Measurements from ENCODE around the gene ZNF785. TPM values are rescaled to one million over a fixed set of nuclear protein-coding genes. Genes with fewer than 3 reads are reported as not detected.
A peak's percentile ranks its signal among the peaks of the same experiment; 100 is the strongest.

The ZNF785 gene
- total and polyA plus RNA-seq, 2 of the 13 experiments (the other 11 are each of a cell fraction or from before 2014, with no cell fraction given): 0.01 TPM; not detected in 1

GRCh38 chr16:30557957-30558788 lies 27.3 kb downstream of the ZNF785 start, which contains the start of gene ZNF764 (continued):
- TF ChIP-seq ZNF232 (CRISPR knock-in tag; IDR thresholded peaks at IDR 0.05; ENCODE audit: borderline replicate concordance) (peak; percentile 40), ZNF20 (CRISPR knock-in tag; IDR thresholded peaks at IDR 0.05) (peak; percentile 95; the same call in 1 of the 2 replicates), ZNF383 (CRISPR knock-in tag; IDR thresholded peaks at IDR 0.05; ENCODE audit: borderline replicate concordance) (no peak), YEATS4 (CRISPR knock-in tag; IDR thresholded peaks at IDR 0.05; ENCODE audit: borderline replicate concordance) (no peak), SPEN (CRISPR knock-in tag; IDR thresholded peaks at IDR 0.05; ENCODE audit: low read depth) (peak; percentile 30), MAFG (CRISPR knock-in tag; IDR thresholded peaks at IDR 0.05) (peak; percentile 33; the same call in 1 of the 2 replicates), ESRRA (CRISPR knock-in tag; IDR thresholded peaks at IDR 0.05; ENCODE audit: low read depth) (peak; percentile 75), MZF1 (CRISPR knock-in tag; IDR thresholded peaks at IDR 0.05; ENCODE audit: borderline replicate concordance) (no peak), ZBTB7A (CRISPR knock-in tag; IDR thresholded peaks at IDR 0.05) (peak; percentile 58; the same call in 1 of the 2 replicates), MIER2 (CRISPR knock-in tag; IDR thresholded peaks at IDR 0.05) (peak; percentile 58; the same call in 1 of the 2 replicates), ZNF180 (CRISPR knock-in tag; IDR thresholded peaks at IDR 0.05; ENCODE audit: borderline replicate concordance, low read depth) (no peak; the same call in 1 of the 2 replicates), ZNF234 (CRISPR knock-in tag; conservative IDR thresholded peaks at IDR 0.05) (0 out of 2 replicates have a peak, but pooled peaks have one; percentile 9), ZNF841 (CRISPR knock-in tag; IDR thresholded peaks at IDR 0.05; ENCODE audit: borderline replicate concordance) (no peak), RARA (CRISPR knock-in tag; IDR thresholded peaks at IDR 0.05) (peak; percentile 21; the same call in 1 of the 2 replicates), ZNF451 (CRISPR knock-in tag; IDR thresholded peaks at IDR 0.05) (peak; percentile 43; the same call in 1 of the 2 replicates), MYC (CRISPR knock-in tag; IDR thresholded peaks at IDR 0.05; ENCODE audit: borderline replicate concordance) (peak; percentile 67)
- TF ChIP-seq, protein P1, sequence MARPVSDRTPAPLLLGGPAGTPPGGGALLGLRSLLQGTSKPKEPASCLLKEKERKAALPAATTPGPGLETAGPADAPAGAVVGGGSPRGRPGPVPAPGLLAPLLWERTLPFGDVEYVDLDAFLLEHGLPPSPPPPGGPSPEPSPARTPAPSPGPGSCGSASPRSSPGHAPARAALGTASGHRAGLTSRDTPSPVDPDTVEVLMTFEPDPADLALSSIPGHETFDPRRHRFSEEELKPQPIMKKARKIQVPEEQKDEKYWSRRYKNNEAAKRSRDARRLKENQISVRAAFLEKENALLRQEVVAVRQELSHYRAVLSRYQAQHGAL (CRISPR knock-in tag; IDR thresholded peaks at IDR 0.05; ENCODE audit: not compliant biosample characterization): peak; percentile 30
- TF ChIP-seq, protein P2, sequence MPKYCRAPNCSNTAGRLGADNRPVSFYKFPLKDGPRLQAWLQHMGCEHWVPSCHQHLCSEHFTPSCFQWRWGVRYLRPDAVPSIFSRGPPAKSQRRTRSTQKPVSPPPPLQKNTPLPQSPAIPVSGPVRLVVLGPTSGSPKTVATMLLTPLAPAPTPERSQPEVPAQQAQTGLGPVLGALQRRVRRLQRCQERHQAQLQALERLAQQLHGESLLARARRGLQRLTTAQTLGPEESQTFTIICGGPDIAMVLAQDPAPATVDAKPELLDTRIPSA (CRISPR knock-in tag; IDR thresholded peaks at IDR 0.05; ENCODE audit: borderline replicate concordance): peak; percentile 71
- TF ChIP-seq, protein P3, sequence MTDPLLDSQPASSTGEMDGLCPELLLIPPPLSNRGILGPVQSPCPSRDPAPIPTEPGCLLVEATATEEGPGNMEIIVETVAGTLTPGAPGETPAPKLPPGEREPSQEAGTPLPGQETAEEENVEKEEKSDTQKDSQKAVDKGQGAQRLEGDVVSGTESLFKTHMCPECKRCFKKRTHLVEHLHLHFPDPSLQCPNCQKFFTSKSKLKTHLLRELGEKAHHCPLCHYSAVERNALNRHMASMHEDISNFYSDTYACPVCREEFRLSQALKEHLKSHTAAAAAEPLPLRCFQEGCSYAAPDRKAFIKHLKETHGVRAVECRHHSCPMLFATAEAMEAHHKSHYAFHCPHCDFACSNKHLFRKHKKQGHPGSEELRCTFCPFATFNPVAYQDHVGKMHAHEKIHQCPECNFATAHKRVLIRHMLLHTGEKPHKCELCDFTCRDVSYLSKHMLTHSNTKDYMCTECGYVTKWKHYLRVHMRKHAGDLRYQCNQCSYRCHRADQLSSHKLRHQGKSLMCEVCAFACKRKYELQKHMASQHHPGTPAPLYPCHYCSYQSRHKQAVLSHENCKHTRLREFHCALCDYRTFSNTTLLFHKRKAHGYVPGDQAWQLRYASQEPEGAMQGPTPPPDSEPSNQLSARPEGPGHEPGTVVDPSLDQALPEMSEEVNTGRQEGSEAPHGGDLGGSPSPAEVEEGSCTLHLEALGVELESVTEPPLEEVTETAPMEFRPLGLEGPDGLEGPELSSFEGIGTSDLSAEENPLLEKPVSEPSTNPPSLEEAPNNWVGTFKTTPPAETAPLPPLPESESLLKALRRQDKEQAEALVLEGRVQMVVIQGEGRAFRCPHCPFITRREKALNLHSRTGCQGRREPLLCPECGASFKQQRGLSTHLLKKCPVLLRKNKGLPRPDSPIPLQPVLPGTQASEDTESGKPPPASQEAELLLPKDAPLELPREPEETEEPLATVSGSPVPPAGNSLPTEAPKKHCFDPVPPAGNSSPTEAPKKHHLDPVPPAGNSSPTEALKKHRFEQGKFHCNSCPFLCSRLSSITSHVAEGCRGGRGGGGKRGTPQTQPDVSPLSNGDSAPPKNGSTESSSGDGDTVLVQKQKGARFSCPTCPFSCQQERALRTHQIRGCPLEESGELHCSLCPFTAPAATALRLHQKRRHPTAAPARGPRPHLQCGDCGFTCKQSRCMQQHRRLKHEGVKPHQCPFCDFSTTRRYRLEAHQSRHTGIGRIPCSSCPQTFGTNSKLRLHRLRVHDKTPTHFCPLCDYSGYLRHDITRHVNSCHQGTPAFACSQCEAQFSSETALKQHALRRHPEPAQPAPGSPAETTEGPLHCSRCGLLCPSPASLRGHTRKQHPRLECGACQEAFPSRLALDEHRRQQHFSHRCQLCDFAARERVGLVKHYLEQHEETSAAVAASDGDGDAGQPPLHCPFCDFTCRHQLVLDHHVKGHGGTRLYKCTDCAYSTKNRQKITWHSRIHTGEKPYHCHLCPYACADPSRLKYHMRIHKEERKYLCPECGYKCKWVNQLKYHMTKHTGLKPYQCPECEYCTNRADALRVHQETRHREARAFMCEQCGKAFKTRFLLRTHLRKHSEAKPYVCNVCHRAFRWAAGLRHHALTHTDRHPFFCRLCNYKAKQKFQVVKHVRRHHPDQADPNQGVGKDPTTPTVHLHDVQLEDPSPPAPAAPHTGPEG (CRISPR knock-in tag; IDR thresholded peaks at IDR 0.05): no peak
- TF ChIP-seq, protein P4, sequence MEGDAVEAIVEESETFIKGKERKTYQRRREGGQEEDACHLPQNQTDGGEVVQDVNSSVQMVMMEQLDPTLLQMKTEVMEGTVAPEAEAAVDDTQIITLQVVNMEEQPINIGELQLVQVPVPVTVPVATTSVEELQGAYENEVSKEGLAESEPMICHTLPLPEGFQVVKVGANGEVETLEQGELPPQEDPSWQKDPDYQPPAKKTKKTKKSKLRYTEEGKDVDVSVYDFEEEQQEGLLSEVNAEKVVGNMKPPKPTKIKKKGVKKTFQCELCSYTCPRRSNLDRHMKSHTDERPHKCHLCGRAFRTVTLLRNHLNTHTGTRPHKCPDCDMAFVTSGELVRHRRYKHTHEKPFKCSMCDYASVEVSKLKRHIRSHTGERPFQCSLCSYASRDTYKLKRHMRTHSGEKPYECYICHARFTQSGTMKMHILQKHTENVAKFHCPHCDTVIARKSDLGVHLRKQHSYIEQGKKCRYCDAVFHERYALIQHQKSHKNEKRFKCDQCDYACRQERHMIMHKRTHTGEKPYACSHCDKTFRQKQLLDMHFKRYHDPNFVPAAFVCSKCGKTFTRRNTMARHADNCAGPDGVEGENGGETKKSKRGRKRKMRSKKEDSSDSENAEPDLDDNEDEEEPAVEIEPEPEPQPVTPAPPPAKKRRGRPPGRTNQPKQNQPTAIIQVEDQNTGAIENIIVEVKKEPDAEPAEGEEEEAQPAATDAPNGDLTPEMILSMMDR (CRISPR knock-in tag; IDR thresholded peaks at IDR 0.05): no peak; the same call in none of the 2 replicates
